K562 (cell line): ENCODE results near the gene IGF2. TPM values are rescaled to one million over a fixed set of nuclear protein-coding genes. Genes with fewer than 3 reads are reported as not detected.

ENCODE experiments used
- ATAC-seq: fragments of 200-7000 bp; cut with Tn5 transposase; 3 replicates; pipeline ENCODE4 v1.9.1; 2020; ENCODE audit warnings: moderate library complexity
- BruUV-seq: library from RNA; stranded (reverse); fragments of 400-500 nt; replicated peaks from 2 replicates; lab custom pipeline; 2021; lab: Mats Ljungman, UMichigan
- CTCF ChIA-PET: fragments of 300-600 bp; formaldehyde crosslinking; extraction: SDS; loops from one replicate; lab custom pipeline; 2021; ENCODE audit warnings: low intra/inter-chr PET ratio; lab: Yijun Ruan, JAX
- POLR2A ChIA-PET: fragments of 300-600, 350-650 bp; sonication (Branson Sonifier 250); formaldehyde crosslinking; extraction: SDS; loops from one replicate; lab custom pipeline; 2021; ENCODE audit warnings: antibody characterized with exemption, inconsistent platforms; lab: Yijun Ruan, JAX
- DNase-seq, 4 experiments: peaks; one replicate each; pipeline versions ENCODE4 v3.0.0 to v3.0.0-alpha.2; 2011 to 2018; ENCODE audit warnings: low spot score in 3 of 4, mixed read lengths in 3 of 4; ENCODE audit errors: extremely low read depth in 1 of 4
- FAIRE-seq: peaks from 2 replicates; lab custom pipeline; 2011; peaks lifted over from hg19 to GRCh38; lab: Jason Lieb, UNC
- H2AFZ ChIP-seq: 2 replicates; pipeline ENCODE4 v1.6.0; 2011; ENCODE audit warnings: low read depth, low read length, control low read depth, inconsistent platforms
- H3K27ac ChIP-seq: fragments of 200-600 bp; 3 replicates; pipeline ENCODE4 v1.8.0; 2011; ENCODE audit warnings: low read depth, mild to moderate bottlenecking, control low read depth, inconsistent platforms, low read length, moderate library complexity, mixed read lengths; ENCODE audit errors: extremely low read depth
- H3K27me3 ChIP-seq, 2 experiments: fragments of 300-600 bp in 1 of 2; 2 replicates in 1 of 2; 3 replicates in 1 of 2; pipeline versions ENCODE4 v1.6.0 to v1.8.0; 2011; ENCODE audit warnings: inconsistent platforms in 2 of 2, low read length in 2 of 2, mild to moderate bottlenecking in 1 of 2, mixed read lengths in 1 of 2, moderate library complexity in 1 of 2; ENCODE audit not compliant: control insufficient read depth in 2 of 2, insufficient read depth in 2 of 2
- H3K36me3 ChIP-seq: fragments of 300-600 bp; 3 replicates; pipeline ENCODE4 v1.8.0; 2011; ENCODE audit warnings: mild to moderate bottlenecking, low read length, inconsistent platforms; ENCODE audit not compliant: control insufficient read depth, insufficient read depth
- H3K4me1 ChIP-seq, 2 experiments: fragments of 200-600 bp in 1 of 2; replicated peaks in 1 of 2; 2 replicates in 1 of 2; 3 replicates in 1 of 2; pipeline versions ENCODE4 v1.5.1 to v1.8.0; 2011; ENCODE audit warnings: inconsistent platforms in 2 of 2, low read length in 2 of 2, mild to moderate bottlenecking in 1 of 2, mixed read lengths in 1 of 2, moderate library complexity in 1 of 2; ENCODE audit not compliant: control insufficient read depth in 2 of 2, insufficient read depth in 2 of 2
- H3K4me2 ChIP-seq: 2 replicates; pipeline ENCODE4 v1.6.1; 2011; ENCODE audit warnings: low read length, control low read depth, inconsistent platforms, mixed read lengths; ENCODE audit not compliant: insufficient read depth
- H3K4me3 ChIP-seq: fragments of 200-600 bp; sonication (generic), shearing (Covaris generic); 2 replicates; pipeline ENCODE4 v1.5.1; 2016; ENCODE audit warnings: control low read depth, inconsistent platforms
- H3K79me2 ChIP-seq: fragments of 200-600 bp; 3 replicates; pipeline ENCODE4 v1.8.0; 2011; ENCODE audit warnings: low read length, inconsistent platforms; ENCODE audit not compliant: control insufficient read depth, insufficient read depth
- H3K9ac ChIP-seq, 2 experiments: 2 replicates each; pipeline versions ENCODE4 v1.6.0 to v1.6.1; 2011; ENCODE audit warnings: low read depth in 2 of 2, low read length in 2 of 2, control low read depth in 1 of 2, inconsistent platforms in 1 of 2, mild to moderate bottlenecking in 1 of 2, mixed read lengths in 1 of 2; ENCODE audit not compliant: insufficient read depth in 1 of 2
- H3K9me1 ChIP-seq: one replicate; pipeline ENCODE4 v1.6.0; 2011; ENCODE audit warnings: inconsistent platforms, mild to moderate bottlenecking, low read length, moderate library complexity; ENCODE audit not compliant: control insufficient read depth, insufficient read depth
- H3K9me3 ChIP-seq: replicated peaks from 2 replicates; pipeline ENCODE4 v1.5.1; 2011; ENCODE audit warnings: low read depth, low read length, inconsistent platforms; ENCODE audit not compliant: control insufficient read depth, insufficient read depth
- H4K20me1 ChIP-seq: replicated peaks from 2 replicates; pipeline ENCODE4 v1.6.1; 2011; ENCODE audit warnings: low read length, inconsistent platforms, mixed read lengths; ENCODE audit not compliant: control insufficient read depth, insufficient read depth
- ARID2 ChIP-seq: fragments of 450-650 bp; IDR thresholded peaks from 2 replicates; pipeline ENCODE4 v1.6.1; 2017; ENCODE audit warnings: antibody characterized with exemption, mild to moderate bottlenecking
- BMI1 ChIP-seq: fragments of 150-350 bp; IDR thresholded peaks from 2 replicates; pipeline ENCODE4 v1.6.1; 2014; ENCODE audit warnings: low read length
- CBFA2T2 ChIP-seq: fragments of 450-650 bp; conservative IDR thresholded peaks from 2 replicates; pipeline ENCODE4 v1.6.1; 2017; ENCODE audit warnings: mild to moderate bottlenecking
- CHD4 ChIP-seq: fragments of 200-600 bp; sonication (generic); IDR thresholded peaks from 3 replicates; pipeline ENCODE4 v1.6.1; 2012; ENCODE audit warnings: low read depth, mild to moderate bottlenecking, mixed read lengths, low read length, inconsistent platforms; ENCODE audit not compliant: insufficient read depth, insufficient replicate concordance, poor library complexity, severe bottlenecking
- ESRRB ChIP-seq: fragments of 250-450 bp; sonication (Bioruptor Pico); IDR thresholded peaks from 2 replicates; pipeline ENCODE4 v1.5.0; 2020; ENCODE audit warnings: mild to moderate bottlenecking, moderate library complexity, borderline replicate concordance
- FOXJ2 ChIP-seq: fragments of 200-800 bp; sonication (Bioruptor generic); IDR thresholded peaks from 2 replicates; pipeline ENCODE4 v1.6.1; 2016; ENCODE audit warnings: missing genetic modification characterization, missing compliant biosample characterization
- FOXP1 ChIP-seq: sonication (generic); formaldehyde crosslinking; IDR thresholded peaks from 2 replicates; pipeline ENCODE4 v1.8.0; 2022; ENCODE audit warnings: mild to moderate bottlenecking, missing genetic modification reagents
- GATAD2A ChIP-seq: fragments of 450-650 bp; IDR thresholded peaks from 2 replicates; pipeline ENCODE4 v1.6.1; 2017
- HBP1 ChIP-seq: fragments of 450-650 bp; formaldehyde crosslinking; IDR thresholded peaks from 2 replicates; pipeline ENCODE4 v1.4.0; 2022; ENCODE audit warnings: missing genetic modification characterization
- L3MBTL2 ChIP-seq: fragments of 450-650 bp; IDR thresholded peaks from 2 replicates; pipeline ENCODE4 v1.6.1; 2016; ENCODE audit warnings: mild to moderate bottlenecking, moderate library complexity
- MYC ChIP-seq, 2 experiments: fragments of 250-450 bp in 1 of 2; sonication (Bioruptor Pico) in 1 of 2; IDR thresholded peaks; 2 replicates each; pipeline versions ENCODE4 v1.5.1 to v1.6.1; 2012 to 2021; ENCODE audit warnings: low read depth in 2 of 2, borderline replicate concordance in 1 of 2, improper control_type of control experiment in 1 of 2, low read length in 1 of 2, mild to moderate bottlenecking in 1 of 2, moderate library complexity in 1 of 2
- SUPT5H ChIP-seq: fragments of 450-650 bp; IDR thresholded peaks from 2 replicates; pipeline ENCODE4 v1.6.1; 2016
- TAF1 ChIP-seq: IDR thresholded peaks from 2 replicates; pipeline ENCODE4 v1.6.1; 2011; ENCODE audit warnings: mild to moderate bottlenecking, low read length, moderate library complexity; ENCODE audit not compliant: insufficient read depth, control insufficient read depth, severe bottlenecking; ENCODE audit errors: extremely low read depth
- U2AF2 ChIP-seq: fragments of 200-400 bp; formaldehyde crosslinking; optimal IDR thresholded peaks from 2 replicates; pipeline ENCODE3; 2017; ENCODE audit warnings: low read depth, mild to moderate bottlenecking, low read length
- ZFP36 ChIP-seq: fragments of 150-350 bp; IDR thresholded peaks from 2 replicates; pipeline ENCODE4 v1.6.1; 2018; ENCODE audit warnings: low read length, low read depth; ENCODE audit not compliant: partially characterized antibody
- ZNF311 ChIP-seq: fragments of 250-450 bp; sonication (Bioruptor Pico); IDR thresholded peaks from 2 replicates; pipeline ENCODE4 v1.4.0; 2020; ENCODE audit warnings: mild to moderate bottlenecking, moderate library complexity
- WGBS: fragments of 100-300 bp; shearing (Covaris generic); methylation state at CpG from one replicate; pipeline ENCODE4 v1.1.6; 2016; ENCODE audit warnings: low coverage, mixed read lengths; ENCODE audit not compliant: insufficient coverage; ENCODE audit errors: missing lambda C conversion rate; 5-methylcytosine and 5-hydroxymethylcytosine counted together
- in situ Hi-C: fragments of 300-500 bp; cut with MboI; formaldehyde crosslinking; loops from 4 replicates; pipeline ENCODE4 v1.15.0; 2018; ENCODE audit warnings: inconsistent platforms, mixed read lengths
- intact Hi-C: fragments of 100-400 bp; cut with micrococcal nuclease; formaldehyde crosslinking; loops from 2 replicates; pipeline ENCODE4 v1.14.2; 2022
- polyA plus RNA-seq, 8 experiments: library from polyadenylated mRNA; depleted of rRNA in 4 of 8; stranded (reverse) in 5 of 8; unstranded in 3 of 8; fragments of >200 nt; fragmentation: Nextera tagmentation in 2 of 8; fragmentation: Illumina TruSeq in 1 of 8; extraction: Ambion mirVana in 2 of 8; extraction: Trizol in 1 of 8; gene quantifications; 2 replicates each; pipeline versions ENCODE4 v1.2.1 to v1.2.3, GENCODE V29; 2011 to 2014; ENCODE audit warnings: inconsistent platforms in 1 of 8, missing spikeins in 1 of 8
- total RNA-seq, 7 experiments: library from RNA; depleted of rRNA in 6 of 7; stranded (reverse); fragments of >200 nt in 6 of 7; fragmentation: Illumina TruSeq in 2 of 7; extraction: Trizol in 2 of 7; gene quantifications; 2 replicates each; pipeline versions ENCODE4 v1.2.1 to v1.2.3, GENCODE V29; 2011 to 2021; ENCODE audit warnings: low replicate concordance in 1 of 7
- TF ChIP-seq, protein P1 (sequence below): fragments of 250-450 bp; sonication (Bioruptor Pico); IDR thresholded peaks from 2 replicates; pipeline ENCODE4 v1.4.0; 2020; ENCODE audit warnings: borderline replicate concordance

IGF2 gene
- total and polyA plus RNA-seq, 9 of the 15 experiments (the other 6 are each of a cell fraction or from before 2014, with no cell fraction given) = 0.16 TPM; not detected in 8

GRCh38 chr11:2130881-2131352 is 8.3 kb downstream of the IGF2 start (continued):
- TF ChIP-seq MYC (IDR thresholded peaks at IDR 0.05; ENCODE audit: low read depth, low read length) = no peak
- no peak for TF ChIP-seq MYC (CRISPR knock-in tag; IDR thresholded peaks at IDR 0.05; ENCODE audit: borderline replicate concordance, low read depth)
- no peak for TF ChIP-seq HBP1
- no peak for TF ChIP-seq ZFP36
- TF ChIP-seq SUPT5H = no peak
- no peak for TF ChIP-seq BMI1
- no peak for TF ChIP-seq ESRRB (CRISPR knock-in tag)
- no peak for TF ChIP-seq FOXJ2

DNA sequence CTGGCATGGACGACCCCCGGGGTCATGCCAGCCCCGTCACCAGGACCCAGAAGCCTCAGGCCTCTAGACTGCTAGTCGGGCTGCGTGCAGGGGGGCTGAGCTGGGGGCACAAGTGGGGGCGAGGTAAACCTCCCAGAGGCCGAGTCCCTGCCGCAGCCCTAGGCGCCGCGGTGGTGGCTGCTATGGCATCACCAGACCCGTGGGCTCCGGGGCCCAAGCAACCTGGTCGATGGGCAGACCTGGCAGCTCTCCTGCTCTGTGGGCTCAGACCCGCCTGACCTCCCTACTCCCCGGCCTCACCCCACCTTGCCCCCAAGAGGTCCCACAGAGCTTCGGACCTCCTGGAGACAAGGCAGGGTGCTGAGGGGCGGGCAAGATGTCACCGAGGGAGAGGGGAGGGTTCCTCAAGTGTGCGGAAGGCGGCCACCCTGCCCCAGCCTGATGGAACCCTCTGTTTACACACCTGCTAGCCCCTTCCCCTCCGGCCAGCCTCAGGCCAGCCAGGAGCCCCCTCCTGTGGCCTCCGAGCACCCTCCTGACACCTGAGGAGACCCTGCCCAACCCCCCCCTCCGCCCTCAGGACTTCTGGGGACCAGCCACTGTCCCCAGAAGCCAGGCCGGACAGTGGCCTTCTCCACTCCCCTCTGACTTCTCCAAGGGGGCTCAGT is 9.4 kb downstream of the IGF2 start:
- intact Hi-C loops (no loop called here), in situ Hi-C loops (no loop called here)
- Histone ChIP-seq H3K4me2 (no peak overlapping the region), H4K20me1 (no peaks in the 10 kb centered on the region), H3K27me3 (peaks cover 3 to 33% of the 10 kb centered on the region in 2 experiments; a peak in 3 of 5 replicates), H3K9me3 (0 out of 2 replicates have a peak, but pooled peaks cover 3% of the 10 kb centered on the region), H3K9ac (no peak overlapping the region), H3K79me2 (no peaks in the 10 kb centered on the region), H3K4me1 (peaks cover 0 to 9% of the 10 kb centered on the region in 2 experiments; a peak in 1 of 5 replicates), H3K4me3 (no peak overlapping the region), H3K36me3 (no peaks in the 10 kb centered on the region), H2AFZ (no peak overlapping the region), H3K9me1 (no peaks in the 10 kb centered on the region), H3K27ac (no peak overlapping the region)
- ATAC-seq (no peak), FAIRE-seq (no peak), DNase-seq (no peak)
- no TSS peak for BruUV-seq
- 2% methylated on average over 18 of the region's 25 CpGs for WGBS
- ChIA-PET POLR2A (interaction anchor here (0.6 kb wide), 1 partner anchor 670 kb away, joined by 4 read pairs; no protein-coding TSS in a partner anchor), CTCF (interaction anchor here (0.6 kb wide), 1 partner anchor 191 kb away, joined by 6 read pairs; no protein-coding TSS in a partner anchor)
- no peak for TF ChIP-seq L3MBTL2
- no peak for TF ChIP-seq ARID2
- no peak for TF ChIP-seq TAF1
- TF ChIP-seq, protein P1, sequence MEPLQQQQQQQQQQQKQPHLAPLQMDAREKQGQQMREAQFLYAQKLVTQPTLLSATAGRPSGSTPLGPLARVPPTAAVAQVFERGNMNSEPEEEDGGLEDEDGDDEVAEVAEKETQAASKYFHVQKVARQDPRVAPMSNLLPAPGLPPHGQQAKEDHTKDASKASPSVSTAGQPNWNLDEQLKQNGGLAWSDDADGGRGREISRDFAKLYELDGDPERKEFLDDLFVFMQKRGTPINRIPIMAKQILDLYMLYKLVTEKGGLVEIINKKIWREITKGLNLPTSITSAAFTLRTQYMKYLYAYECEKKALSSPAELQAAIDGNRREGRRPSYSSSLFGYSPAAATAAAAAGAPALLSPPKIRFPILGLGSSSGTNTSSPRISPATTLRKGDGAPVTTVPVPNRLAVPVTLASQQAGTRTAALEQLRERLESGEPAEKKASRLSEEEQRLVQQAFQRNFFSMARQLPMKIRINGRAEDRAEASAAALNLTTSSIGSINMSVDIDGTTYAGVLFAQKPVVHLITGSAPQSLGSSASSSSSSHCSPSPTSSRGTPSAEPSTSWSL (CRISPR knock-in tag) = no peak
- no peak for TF ChIP-seq FOXP1 (CRISPR knock-in tag)
- no peak for TF ChIP-seq ZNF311 (CRISPR knock-in tag)
- no peak for TF ChIP-seq CBFA2T2
- TF ChIP-seq GATAD2A = no peak
- no peak for TF ChIP-seq CHD4
- no peak for TF ChIP-seq U2AF2
